Left lung (tissue), 10 donors: Measurements from ENCODE around the gene PLK5. TPM values are rescaled to one million over a fixed set of nuclear protein-coding genes. Genes with fewer than 3 reads are reported as not detected.

ENCODE experiments used
- ATAC-seq: fragments of 200-7000 bp; cut with Tn5 transposase; one replicate; pipeline ENCODE4 v1.9.1; 2020; ENCODE audit warnings: moderate library complexity
- DNase-seq, 4 donors: peaks; one replicate each; pipeline ENCODE4 v3.0.0-alpha.2; 2013 to 2020
- H3K27ac ChIP-seq, 2 donors: fragments of 200-600 bp; sonication (generic) in 1 of 2; one replicate each; pipeline versions ENCODE4 v1.5.0 to v1.8.0; 2020 to 2021
- H3K27me3 ChIP-seq, 2 donors: fragments of 200-600 bp; sonication (generic) in 1 of 2; one replicate each; pipeline versions ENCODE4 v1.5.0 to v1.8.0; 2020 to 2021
- H3K36me3 ChIP-seq, 2 donors: fragments of 200-600 bp; sonication (generic) in 1 of 2; one replicate each; pipeline versions ENCODE4 v1.5.0 to v1.8.0; 2020 to 2021
- H3K4me1 ChIP-seq, 2 donors: fragments of 200-600 bp; one replicate each; pipeline ENCODE4 v1.8.0; 2021
- H3K4me3 ChIP-seq, 2 donors: fragments of 200-600 bp; sonication (generic) in 1 of 2; one replicate each; pipeline versions ENCODE4 v1.5.0 to v1.8.0; 2020 to 2021; ENCODE audit warnings: mild to moderate bottlenecking in 1 of 2
- H3K9me3 ChIP-seq, 2 donors: fragments of 200-600 bp; sonication (generic) in 1 of 2; one replicate each; pipeline versions ENCODE4 v1.5.0 to v1.8.0; 2020 to 2021
- intact Hi-C, 2 donors: fragments of 100-400 bp; cut with DNase I; formaldehyde crosslinking; loops; one replicate each; pipeline versions ENCODE4 v1.11.2 to v1.14.2; 2022
- polyA plus RNA-seq, 6 donors: library from polyadenylated mRNA; unstranded; fragments of 120-200 nt; gene quantifications; one replicate each; pipeline ENCODE4 v1.2.1, GENCODE V29; 2013; ENCODE audit not compliant: insufficient read length in 6 of 6
- total RNA-seq, 2 donors: library from RNA; stranded (reverse); fragmentation: NEBNext Ultra II Directional; extraction: Animal tissue kit (Norgen Biotek cat#: 25700); gene quantifications; one replicate each; pipeline ENCODE4 v1.2.1, GENCODE V29; 2021
- TF ChIP-seq, protein P1 (sequence below), 2 donors: fragments of 200-600 bp; sonication (generic) in 1 of 2; IDR thresholded peaks; one replicate each; pipeline versions ENCODE4 v1.5.0 to v1.8.0; 2021; ENCODE audit warnings: antibody characterized with exemption in 2 of 2
- donor health status: DM: no; HTN: yes; CAD: no.
- donor health status: DM: no; HTN: no; CAD: no.

PLK5 gene
- total and polyA plus RNA-seq, 8 donors = 0.09 to 0.32 (median 0.18) TPM; not detected in 2

DNA sequence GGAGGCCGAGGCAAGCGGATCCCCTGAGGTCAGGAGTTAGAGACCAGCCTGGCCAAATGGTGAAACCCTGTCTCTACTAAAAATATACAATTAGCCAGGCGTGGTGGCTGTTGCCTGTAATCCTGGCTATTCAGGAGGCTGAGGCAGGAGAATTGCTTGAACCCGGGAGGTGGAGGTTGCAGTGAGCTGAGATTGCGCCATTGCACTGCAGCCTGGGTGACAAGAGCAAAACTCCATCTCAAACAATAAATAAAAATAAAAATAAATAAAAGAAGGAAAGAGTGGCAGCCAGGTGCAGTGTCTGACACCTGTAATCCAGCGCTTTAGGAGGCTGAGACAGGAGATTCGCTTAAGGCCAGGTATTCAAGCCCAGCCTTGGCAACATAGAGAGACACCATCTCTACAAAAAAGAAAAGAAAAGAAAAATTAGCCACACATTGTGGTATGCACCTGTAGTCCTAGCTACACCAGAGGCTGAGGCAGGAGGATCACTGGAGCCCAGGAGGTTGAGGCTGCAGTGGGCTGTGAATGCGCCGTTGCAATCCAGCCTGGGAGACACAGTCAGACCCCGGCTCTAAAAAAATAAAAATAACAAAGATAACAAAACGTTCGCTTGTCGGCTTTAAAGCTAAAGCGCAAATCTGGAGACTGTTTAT, 21.3 kb upstream of the PLK5 start:
- H3K9me3 ChIP-seq = no peaks in the 10 kb centered on the region
- intact Hi-C loops = no loop called here
- ATAC-seq (no peak), DNase-seq (no peak)
- peaks cover 20 to 61% of the 10 kb centered on the region in 2 donors for H3K27me3 ChIP-seq
- TF ChIP-seq, protein P1, sequence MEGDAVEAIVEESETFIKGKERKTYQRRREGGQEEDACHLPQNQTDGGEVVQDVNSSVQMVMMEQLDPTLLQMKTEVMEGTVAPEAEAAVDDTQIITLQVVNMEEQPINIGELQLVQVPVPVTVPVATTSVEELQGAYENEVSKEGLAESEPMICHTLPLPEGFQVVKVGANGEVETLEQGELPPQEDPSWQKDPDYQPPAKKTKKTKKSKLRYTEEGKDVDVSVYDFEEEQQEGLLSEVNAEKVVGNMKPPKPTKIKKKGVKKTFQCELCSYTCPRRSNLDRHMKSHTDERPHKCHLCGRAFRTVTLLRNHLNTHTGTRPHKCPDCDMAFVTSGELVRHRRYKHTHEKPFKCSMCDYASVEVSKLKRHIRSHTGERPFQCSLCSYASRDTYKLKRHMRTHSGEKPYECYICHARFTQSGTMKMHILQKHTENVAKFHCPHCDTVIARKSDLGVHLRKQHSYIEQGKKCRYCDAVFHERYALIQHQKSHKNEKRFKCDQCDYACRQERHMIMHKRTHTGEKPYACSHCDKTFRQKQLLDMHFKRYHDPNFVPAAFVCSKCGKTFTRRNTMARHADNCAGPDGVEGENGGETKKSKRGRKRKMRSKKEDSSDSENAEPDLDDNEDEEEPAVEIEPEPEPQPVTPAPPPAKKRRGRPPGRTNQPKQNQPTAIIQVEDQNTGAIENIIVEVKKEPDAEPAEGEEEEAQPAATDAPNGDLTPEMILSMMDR (IDR thresholded peaks at IDR 0.05) = no peak
- peaks cover 0 to 5% of the 10 kb centered on the region in 2 donors for H3K4me1 ChIP-seq
- no peak overlapping the region for H3K27ac ChIP-seq
- H3K36me3 ChIP-seq = no peaks in the 10 kb centered on the region
- H3K4me3 ChIP-seq = no peak overlapping the region

DNA sequence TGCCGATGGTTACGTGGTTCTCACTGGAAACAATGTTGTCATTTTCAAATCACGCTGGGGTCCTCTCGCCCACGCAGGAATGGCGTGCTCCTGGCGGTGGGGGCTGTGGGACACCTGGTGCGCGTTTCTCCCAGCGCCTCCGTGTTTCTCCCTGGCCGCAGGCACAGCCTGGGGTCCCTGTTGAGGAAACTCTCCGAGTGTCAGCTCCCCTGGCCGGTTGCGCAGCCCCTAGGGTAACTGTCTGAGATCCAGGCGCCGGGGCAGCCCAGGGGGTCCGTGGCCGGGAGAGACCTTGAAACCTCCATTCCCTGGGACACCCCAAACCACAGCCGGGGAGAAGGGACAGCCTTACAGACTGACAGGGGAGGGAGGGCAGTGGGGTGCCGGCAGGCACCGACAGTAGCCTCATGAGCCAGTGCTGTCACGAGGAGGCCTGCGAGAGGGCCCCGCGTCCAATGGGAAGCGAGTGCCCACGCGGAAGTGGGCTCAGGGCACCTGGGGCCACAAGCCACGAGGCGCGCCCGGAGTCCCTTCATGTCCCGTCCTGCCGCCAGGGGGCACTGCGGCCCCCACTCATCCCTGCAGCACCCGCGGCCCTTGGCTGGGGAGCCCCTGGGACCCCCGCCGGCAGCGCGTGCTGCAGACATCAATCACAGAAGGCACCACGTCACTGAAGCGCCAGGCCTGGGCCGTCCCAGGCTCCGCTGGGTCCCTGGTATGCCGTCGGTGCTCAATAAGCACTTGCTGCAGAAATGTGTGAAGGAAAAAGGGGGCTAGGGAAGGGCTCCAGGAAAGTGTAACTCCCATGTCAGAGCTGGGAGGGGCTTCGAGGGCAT, 20.6 kb upstream of the PLK5 start:
- peaks cover 20 to 55% of the 10 kb centered on the region in 2 donors for H3K27me3 ChIP-seq
- H3K36me3 ChIP-seq = no peaks in the 10 kb centered on the region
- H3K27ac ChIP-seq = no peak overlapping the region
- intact Hi-C loops = no loop called here
- no peak overlapping the region for H3K4me3 ChIP-seq
- DNase-seq (peak in 2 of 4 donors; percentile 42 to 86), ATAC-seq (peak; percentile 5)
- peaks cover 0 to 10% of the 10 kb centered on the region in 2 donors for H3K4me1 ChIP-seq
- H3K9me3 ChIP-seq = no peaks in the 10 kb centered on the region
- TF ChIP-seq, protein P1 (IDR thresholded peaks at IDR 0.05) = peak; percentile 70 to 73

DNA sequence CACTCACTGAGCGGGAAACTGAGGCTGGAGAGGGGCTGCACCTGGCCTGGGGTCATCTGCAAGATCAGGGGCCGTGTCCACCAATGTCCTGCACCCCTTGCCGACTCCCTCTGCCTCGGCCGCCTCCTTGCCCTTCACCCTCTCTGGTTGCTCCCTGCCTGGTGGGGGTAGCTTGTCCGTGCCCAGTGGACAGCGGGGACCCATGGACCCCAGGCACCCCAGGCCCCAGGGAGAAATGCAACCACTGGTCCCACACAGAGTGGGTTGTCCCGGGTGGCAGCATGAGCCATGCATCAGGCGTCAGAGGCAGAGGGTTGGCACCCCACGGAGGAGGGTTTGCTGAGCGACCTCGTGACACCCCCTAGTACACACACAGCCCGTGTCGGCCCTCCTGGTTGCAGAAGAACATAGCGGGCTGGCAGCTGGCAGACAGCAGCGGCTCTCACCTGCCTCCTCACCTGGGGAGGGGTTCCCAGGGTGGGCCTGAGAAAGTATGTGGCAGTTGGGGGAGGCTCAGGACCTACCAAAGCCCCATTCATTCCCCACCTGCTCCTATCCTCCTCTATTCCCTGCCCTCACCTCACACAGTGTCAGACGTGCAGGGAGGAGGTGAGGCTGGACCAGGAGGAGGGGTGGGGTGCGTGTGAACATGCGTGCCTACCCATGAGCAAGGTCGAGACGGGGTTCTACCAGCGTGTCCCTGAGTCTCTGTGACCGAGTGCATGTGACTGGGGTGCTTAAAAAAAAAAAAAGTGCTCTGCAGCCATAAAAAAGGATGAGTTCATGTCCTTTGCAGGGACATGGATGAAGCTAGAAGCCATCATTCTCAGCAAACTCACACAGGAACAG, 19.7 kb upstream of the PLK5 start:
- DNase-seq = no peak
- peaks cover 0 to 10% of the 10 kb centered on the region in 2 donors for H3K4me1 ChIP-seq
- H3K27me3 ChIP-seq = peaks cover 20 to 62% of the 10 kb centered on the region in 2 donors
- H3K36me3 ChIP-seq = no peaks in the 10 kb centered on the region
- no peak overlapping the region for H3K4me3 ChIP-seq
- no peaks in the 10 kb centered on the region for H3K9me3 ChIP-seq
- intact Hi-C loops = no loop called here
- H3K27ac ChIP-seq = no peak overlapping the region
- TF ChIP-seq, protein P1 (IDR thresholded peaks at IDR 0.05) = no peak
- ATAC-seq = no peak

DNA sequence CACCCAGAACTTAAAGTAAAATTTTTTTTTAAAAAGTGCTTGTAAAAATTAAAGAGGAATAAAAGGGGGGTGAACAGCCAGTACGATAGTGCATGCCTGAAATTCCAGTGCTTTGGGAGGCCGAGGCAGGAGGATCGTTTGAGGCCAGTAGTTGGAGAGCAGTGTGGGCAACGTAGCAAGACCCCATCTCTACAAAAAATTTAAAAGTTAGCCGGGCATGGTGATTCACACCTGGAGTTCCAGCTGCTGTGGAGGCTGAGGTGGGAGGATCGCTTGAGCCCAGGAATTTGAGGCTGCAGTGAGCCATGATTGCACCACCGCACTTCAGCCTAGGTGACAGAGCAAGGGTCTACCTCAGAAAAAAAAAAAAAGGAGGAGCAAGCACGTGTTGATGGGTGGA, 18.9 kb upstream of the PLK5 start:
- ATAC-seq (no peak), DNase-seq (no peak)
- Histone ChIP-seq H3K9me3 (no peaks in the 10 kb centered on the region), H3K27me3 (peaks cover 20 to 68% of the 10 kb centered on the region in 2 donors), H3K27ac (no peak overlapping the region), H3K4me3 (no peak overlapping the region), H3K36me3 (no peaks in the 10 kb centered on the region), H3K4me1 (peaks cover 0 to 10% of the 10 kb centered on the region in 2 donors)
- TF ChIP-seq, protein P1 (IDR thresholded peaks at IDR 0.05) = no peak
- intact Hi-C loops = no loop called here
